HepG2 (cell line): ENCODE data around the gene PRR15L. TPM values are rescaled to one million over a fixed set of nuclear protein-coding genes. Genes with fewer than 3 reads are reported as not detected.

Experiments
- FOXK1 ChIP-seq: sonication (generic); formaldehyde crosslinking; IDR thresholded peaks from 2 replicates; pipeline ENCODE4 v1.4.0; 2020; ENCODE audit warnings: low read depth, missing genetic modification reagents, borderline replicate concordance
- GATAD2A ChIP-seq: IDR thresholded peaks from 2 replicates; pipeline ENCODE4 v1.6.1; 2016
- PITX1 ChIP-seq: sonication (generic); formaldehyde crosslinking; IDR thresholded peaks from 2 replicates; pipeline ENCODE4 v1.5.1; 2020; ENCODE audit warnings: mild to moderate bottlenecking, missing genetic modification reagents
- POGZ ChIP-seq: sonication (generic); formaldehyde crosslinking; IDR thresholded peaks from 2 replicates; pipeline ENCODE4 v1.4.0; 2020; ENCODE audit warnings: mild to moderate bottlenecking, missing genetic modification reagents
- RARA ChIP-seq: IDR thresholded peaks from 2 replicates; pipeline ENCODE4 v1.6.1; 2016; ENCODE audit warnings: missing genetic modification reagents, missing compliant biosample characterization
- SAP130 ChIP-seq: IDR thresholded peaks from 2 replicates; pipeline ENCODE4 v1.6.1; 2016; ENCODE audit warnings: low read depth
- TBX2 ChIP-seq: sonication (generic); formaldehyde crosslinking; IDR thresholded peaks from 2 replicates; pipeline ENCODE4 v1.5.0; 2020; ENCODE audit warnings: missing genetic modification reagents, mild to moderate bottlenecking, borderline replicate concordance
- ZBTB7B ChIP-seq: sonication (generic); formaldehyde crosslinking; IDR thresholded peaks from 2 replicates; pipeline ENCODE4 v1.4.0; 2020; ENCODE audit warnings: missing genetic modification reagents
- ZMYM3 ChIP-seq: sonication (generic); formaldehyde crosslinking; IDR thresholded peaks from 2 replicates; pipeline ENCODE4 v1.5.1; 2020; ENCODE audit warnings: mild to moderate bottlenecking, missing genetic modification reagents
- ZNF331 ChIP-seq: sonication (generic); formaldehyde crosslinking; IDR thresholded peaks from 2 replicates; pipeline ENCODE4 v1.4.0; 2020; ENCODE audit warnings: missing genetic modification reagents
- ZNF33B ChIP-seq: sonication (generic); formaldehyde crosslinking; IDR thresholded peaks from 2 replicates; pipeline ENCODE4 v1.5.1; 2020; ENCODE audit warnings: mild to moderate bottlenecking, missing genetic modification reagents
- ZNF749 ChIP-seq: sonication (generic); formaldehyde crosslinking; IDR thresholded peaks from 2 replicates; pipeline ENCODE4 v1.8.0; 2022; ENCODE audit warnings: mild to moderate bottlenecking, missing genetic modification reagents, moderate library complexity, borderline replicate concordance
- ZNF792 ChIP-seq: IDR thresholded peaks from 2 replicates; pipeline ENCODE4 v1.6.1; 2016
- ZSCAN22 ChIP-seq: sonication (generic); formaldehyde crosslinking; IDR thresholded peaks from 2 replicates; pipeline ENCODE4 v1.4.0; 2020; ENCODE audit warnings: mild to moderate bottlenecking, missing genetic modification reagents
- polyA plus RNA-seq, 8 experiments: library from polyadenylated mRNA; depleted of rRNA in 3 of 8; stranded (reverse) in 7 of 8; unstranded in 1 of 8; fragments of >200 nt; fragmentation: Illumina TruSeq in 4 of 8; extraction: Trizol in 4 of 8; gene quantifications; 2 replicates each; pipeline versions ENCODE4 v1.2.1 to v1.2.3, GENCODE V29; 2011 to 2016; ENCODE audit warnings: low read depth in 4 of 8, missing spikeins in 1 of 8, mixed read lengths in 1 of 8; ENCODE audit not compliant: insufficient read depth in 1 of 8
- total RNA-seq, 5 experiments: library from RNA; depleted of rRNA; stranded (reverse); fragments of >200 nt; fragmentation: Illumina TruSeq; extraction: Trizol; gene quantifications; 2 replicates each; pipeline ENCODE4 v1.2.3, GENCODE V29; 2016; ENCODE audit warnings: low read depth in 1 of 5
- TF ChIP-seq, protein P1 (sequence below): sonication (generic); formaldehyde crosslinking; IDR thresholded peaks from 2 replicates; pipeline ENCODE4 v1.8.0; 2022; ENCODE audit warnings: missing genetic modification reagents, mild to moderate bottlenecking, moderate library complexity, borderline replicate concordance
- TF ChIP-seq, protein P2 (sequence below): IDR thresholded peaks from 2 replicates; pipeline ENCODE4 v1.4.0; 2020; ENCODE audit warnings: mild to moderate bottlenecking, missing genetic modification reagents
- TF ChIP-seq, protein P3 (sequence below), 2 experiments: sonication (generic) in 1 of 2; formaldehyde crosslinking in 1 of 2; IDR thresholded peaks; 2 replicates each; pipeline versions ENCODE4 v1.5.1 to v1.6.1; 2011 to 2020; ENCODE audit warnings: borderline replicate concordance in 1 of 2, low read depth in 1 of 2, low read length in 1 of 2, mild to moderate bottlenecking in 1 of 2, missing genetic modification reagents in 1 of 2, moderate library complexity in 1 of 2
- TF ChIP-seq, protein P4 (sequence below): IDR thresholded peaks from 2 replicates; pipeline ENCODE4 v1.6.1; 2018; ENCODE audit warnings: missing genetic modification reagents, mild to moderate bottlenecking, missing compliant biosample characterization

PRR15L gene
- total and polyA plus RNA-seq, 2 of the 13 experiments (the other 11 are each of a cell fraction or from before 2014, with no cell fraction given) = 0.44 to 2.0 TPM

DNA sequence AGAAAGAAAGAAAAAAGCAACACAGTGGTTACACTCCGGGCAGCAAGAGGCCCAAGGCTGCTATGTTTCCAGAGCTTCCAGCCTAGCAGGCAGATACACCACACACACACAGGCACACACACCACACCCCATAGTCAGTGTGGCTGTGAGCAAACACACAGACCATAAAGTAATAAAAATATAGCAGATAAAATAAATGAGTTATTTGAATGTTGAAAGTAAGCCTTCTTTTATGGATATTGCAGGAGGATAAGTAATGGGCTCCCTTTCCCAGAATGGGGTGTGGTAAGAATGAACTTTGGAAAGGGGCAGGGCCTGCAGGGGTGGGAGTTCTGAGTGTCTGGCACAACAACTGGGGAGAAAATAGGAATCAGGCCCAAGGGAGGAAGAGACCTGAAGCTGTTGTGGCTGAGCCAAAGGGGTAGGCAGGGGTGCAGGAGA is 8.4 kb upstream of the PRR15L start (continued):
- TF ChIP-seq, protein P1, sequence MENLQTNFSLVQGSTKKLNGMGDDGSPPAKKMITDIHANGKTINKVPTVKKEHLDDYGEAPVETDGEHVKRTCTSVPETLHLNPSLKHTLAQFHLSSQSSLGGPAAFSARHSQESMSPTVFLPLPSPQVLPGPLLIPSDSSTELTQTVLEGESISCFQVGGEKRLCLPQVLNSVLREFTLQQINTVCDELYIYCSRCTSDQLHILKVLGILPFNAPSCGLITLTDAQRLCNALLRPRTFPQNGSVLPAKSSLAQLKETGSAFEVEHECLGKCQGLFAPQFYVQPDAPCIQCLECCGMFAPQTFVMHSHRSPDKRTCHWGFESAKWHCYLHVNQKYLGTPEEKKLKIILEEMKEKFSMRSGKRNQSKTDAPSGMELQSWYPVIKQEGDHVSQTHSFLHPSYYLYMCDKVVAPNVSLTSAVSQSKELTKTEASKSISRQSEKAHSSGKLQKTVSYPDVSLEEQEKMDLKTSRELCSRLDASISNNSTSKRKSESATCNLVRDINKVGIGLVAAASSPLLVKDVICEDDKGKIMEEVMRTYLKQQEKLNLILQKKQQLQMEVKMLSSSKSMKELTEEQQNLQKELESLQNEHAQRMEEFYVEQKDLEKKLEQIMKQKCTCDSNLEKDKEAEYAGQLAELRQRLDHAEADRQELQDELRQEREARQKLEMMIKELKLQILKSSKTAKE = 0 out of 2 replicates have a peak, but pooled peaks have one; percentile 13
- TF ChIP-seq GATAD2A (CRISPR knock-in tag) = peak; percentile 56; the same call in 1 of the 2 replicates
- no peak for TF ChIP-seq PITX1 (CRISPR knock-in tag)
- peak; percentile 19 for TF ChIP-seq ZMYM3 (CRISPR knock-in tag)
- TF ChIP-seq RARA = 0 out of 2 replicates have a peak, but pooled peaks have one; percentile 13
- TF ChIP-seq ZNF749 (CRISPR knock-in tag) = no peak
- TF ChIP-seq ZBTB7B (CRISPR knock-in tag) = 0 out of 2 replicates have a peak, but pooled peaks have one; percentile 24
- no peak for TF ChIP-seq ZSCAN22 (CRISPR knock-in tag)
- TF ChIP-seq, protein P2, sequence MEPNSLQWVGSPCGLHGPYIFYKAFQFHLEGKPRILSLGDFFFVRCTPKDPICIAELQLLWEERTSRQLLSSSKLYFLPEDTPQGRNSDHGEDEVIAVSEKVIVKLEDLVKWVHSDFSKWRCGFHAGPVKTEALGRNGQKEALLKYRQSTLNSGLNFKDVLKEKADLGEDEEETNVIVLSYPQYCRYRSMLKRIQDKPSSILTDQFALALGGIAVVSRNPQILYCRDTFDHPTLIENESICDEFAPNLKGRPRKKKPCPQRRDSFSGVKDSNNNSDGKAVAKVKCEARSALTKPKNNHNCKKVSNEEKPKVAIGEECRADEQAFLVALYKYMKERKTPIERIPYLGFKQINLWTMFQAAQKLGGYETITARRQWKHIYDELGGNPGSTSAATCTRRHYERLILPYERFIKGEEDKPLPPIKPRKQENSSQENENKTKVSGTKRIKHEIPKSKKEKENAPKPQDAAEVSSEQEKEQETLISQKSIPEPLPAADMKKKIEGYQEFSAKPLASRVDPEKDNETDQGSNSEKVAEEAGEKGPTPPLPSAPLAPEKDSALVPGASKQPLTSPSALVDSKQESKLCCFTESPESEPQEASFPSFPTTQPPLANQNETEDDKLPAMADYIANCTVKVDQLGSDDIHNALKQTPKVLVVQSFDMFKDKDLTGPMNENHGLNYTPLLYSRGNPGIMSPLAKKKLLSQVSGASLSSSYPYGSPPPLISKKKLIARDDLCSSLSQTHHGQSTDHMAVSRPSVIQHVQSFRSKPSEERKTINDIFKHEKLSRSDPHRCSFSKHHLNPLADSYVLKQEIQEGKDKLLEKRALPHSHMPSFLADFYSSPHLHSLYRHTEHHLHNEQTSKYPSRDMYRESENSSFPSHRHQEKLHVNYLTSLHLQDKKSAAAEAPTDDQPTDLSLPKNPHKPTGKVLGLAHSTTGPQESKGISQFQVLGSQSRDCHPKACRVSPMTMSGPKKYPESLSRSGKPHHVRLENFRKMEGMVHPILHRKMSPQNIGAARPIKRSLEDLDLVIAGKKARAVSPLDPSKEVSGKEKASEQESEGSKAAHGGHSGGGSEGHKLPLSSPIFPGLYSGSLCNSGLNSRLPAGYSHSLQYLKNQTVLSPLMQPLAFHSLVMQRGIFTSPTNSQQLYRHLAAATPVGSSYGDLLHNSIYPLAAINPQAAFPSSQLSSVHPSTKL (CRISPR knock-in tag) = peak; percentile 71
- TF ChIP-seq TBX2 (CRISPR knock-in tag) = 0 out of 2 replicates have a peak, but pooled peaks have one; percentile 18
- TF ChIP-seq ZNF331 (CRISPR knock-in tag) = 0 out of 2 replicates have a peak, but pooled peaks have one; percentile 42
- TF ChIP-seq ZNF33B (CRISPR knock-in tag) = no peak
- TF ChIP-seq POGZ = no peak
- TF ChIP-seq, protein P3, sequence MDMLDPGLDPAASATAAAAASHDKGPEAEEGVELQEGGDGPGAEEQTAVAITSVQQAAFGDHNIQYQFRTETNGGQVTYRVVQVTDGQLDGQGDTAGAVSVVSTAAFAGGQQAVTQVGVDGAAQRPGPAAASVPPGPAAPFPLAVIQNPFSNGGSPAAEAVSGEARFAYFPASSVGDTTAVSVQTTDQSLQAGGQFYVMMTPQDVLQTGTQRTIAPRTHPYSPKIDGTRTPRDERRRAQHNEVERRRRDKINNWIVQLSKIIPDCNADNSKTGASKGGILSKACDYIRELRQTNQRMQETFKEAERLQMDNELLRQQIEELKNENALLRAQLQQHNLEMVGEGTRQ (IDR thresholded peaks at IDR 0.05; ENCODE audit: low read depth, low read length) = no peak
- TF ChIP-seq, protein P3 (CRISPR knock-in tag; IDR thresholded peaks at IDR 0.05; ENCODE audit: borderline replicate concordance) = no peak
- TF ChIP-seq FOXK1 (CRISPR knock-in tag) = 0 out of 2 replicates have a peak, but pooled peaks have one; percentile 29
- TF ChIP-seq ZNF792 (CRISPR knock-in tag) = 0 out of 2 replicates have a peak, but pooled peaks have one; percentile 35
- TF ChIP-seq, protein P4, sequence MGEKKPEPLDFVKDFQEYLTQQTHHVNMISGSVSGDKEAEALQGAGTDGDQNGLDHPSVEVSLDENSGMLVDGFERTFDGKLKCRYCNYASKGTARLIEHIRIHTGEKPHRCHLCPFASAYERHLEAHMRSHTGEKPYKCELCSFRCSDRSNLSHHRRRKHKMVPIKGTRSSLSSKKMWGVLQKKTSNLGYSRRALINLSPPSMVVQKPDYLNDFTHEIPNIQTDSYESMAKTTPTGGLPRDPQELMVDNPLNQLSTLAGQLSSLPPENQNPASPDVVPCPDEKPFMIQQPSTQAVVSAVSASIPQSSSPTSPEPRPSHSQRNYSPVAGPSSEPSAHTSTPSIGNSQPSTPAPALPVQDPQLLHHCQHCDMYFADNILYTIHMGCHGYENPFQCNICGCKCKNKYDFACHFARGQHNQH = peak; percentile 17; the same call in 1 of the 2 replicates
- TF ChIP-seq SAP130 (CRISPR knock-in tag) = peak; percentile 50; the same call in 1 of the 2 replicates
